Heart left ventricle (tissue), 13 donors: ENCODE measurements around the gene TRIM24.

Source experiments
- POLR2A ChIP-seq, 2 donors: fragments of 450-650 bp; IDR thresholded peaks; one replicate each; pipeline ENCODE4 v1.6.1; 2017; ENCODE audit warnings: antibody characterized with exemption in 2 of 2, mild to moderate bottlenecking in 2 of 2, moderate library complexity in 2 of 2
- TF ChIP-seq, protein P1 (sequence below), 12 donors: fragments of 200-600 bp; sonication (generic) in 4 of 12; IDR thresholded peaks; one replicate each; pipeline versions ENCODE4 v1.5.0 to v1.8.0; 2018 to 2022; ENCODE audit warnings: antibody characterized with exemption in 12 of 12, mild to moderate bottlenecking in 5 of 12
- donor health status: ischemic (EF 13 %, LVEDD 7.1; RV severe dilation, severe dysfunction).
- donor health status: DM: no; HTN: yes; CAD: no.
- donor health status: DM: no; HTN: no; CAD: no.
- donor health status: ischemic (EF 25% LVEDD 6.9; RV normal size, moderate dysfunction).
- donor health status: ischemic (EF 25% LVEDD 5.7; RV mildly dilated, moderate dysfunction).
- donor health status: ischemic (EF 35%, LVEDD 5.7; RV mildly dilated, moderate dysfunction).
- donor health status: nonischemic (EF 11% LVEDD 7.7; RV severe dilation, severe dysfunction).
- donor health status: DM: yes; HTN: yes; CAD: no.
- donor health status: PGD.
- donor health status: ischemic (EF 29% LVEDD 5.4; RV normal size, mild dysfunction).
- donor health status: nonischemic (EF 23%, LVEDD 6.1; RV moderate dilation, normal function).

GRCh38 chr7:138515001-138515528 lies 55.0 kb downstream of the TRIM24 start:
- TF ChIP-seq, protein P1, sequence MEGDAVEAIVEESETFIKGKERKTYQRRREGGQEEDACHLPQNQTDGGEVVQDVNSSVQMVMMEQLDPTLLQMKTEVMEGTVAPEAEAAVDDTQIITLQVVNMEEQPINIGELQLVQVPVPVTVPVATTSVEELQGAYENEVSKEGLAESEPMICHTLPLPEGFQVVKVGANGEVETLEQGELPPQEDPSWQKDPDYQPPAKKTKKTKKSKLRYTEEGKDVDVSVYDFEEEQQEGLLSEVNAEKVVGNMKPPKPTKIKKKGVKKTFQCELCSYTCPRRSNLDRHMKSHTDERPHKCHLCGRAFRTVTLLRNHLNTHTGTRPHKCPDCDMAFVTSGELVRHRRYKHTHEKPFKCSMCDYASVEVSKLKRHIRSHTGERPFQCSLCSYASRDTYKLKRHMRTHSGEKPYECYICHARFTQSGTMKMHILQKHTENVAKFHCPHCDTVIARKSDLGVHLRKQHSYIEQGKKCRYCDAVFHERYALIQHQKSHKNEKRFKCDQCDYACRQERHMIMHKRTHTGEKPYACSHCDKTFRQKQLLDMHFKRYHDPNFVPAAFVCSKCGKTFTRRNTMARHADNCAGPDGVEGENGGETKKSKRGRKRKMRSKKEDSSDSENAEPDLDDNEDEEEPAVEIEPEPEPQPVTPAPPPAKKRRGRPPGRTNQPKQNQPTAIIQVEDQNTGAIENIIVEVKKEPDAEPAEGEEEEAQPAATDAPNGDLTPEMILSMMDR (IDR thresholded peaks at IDR 0.05) = no peak
- no peak for TF ChIP-seq POLR2A (IDR thresholded peaks at IDR 0.05)
